HL-60 (cell line): ENCODE data around the gene TXNRD2.

Experiments used
- DNase-seq, 2 experiments: peaks; one replicate each; pipeline ENCODE4 v3.0.0-alpha.2; 2010 to 2020; ENCODE audit warnings: low read depth in 1 of 2, low spot score in 1 of 2
- H3K27ac ChIP-seq: fragments of 250-450 bp; sonication (Bioruptor Pico); replicated peaks from 2 replicates; pipeline ENCODE4 v1.5.1; 2020; ENCODE audit warnings: mild to moderate bottlenecking, moderate library complexity
- H3K27me3 ChIP-seq: fragments of 250-450 bp; sonication (Bioruptor Pico); 2 replicates; pipeline ENCODE4 v1.5.1; 2021; ENCODE audit warnings: mild to moderate bottlenecking, moderate library complexity; ENCODE audit not compliant: insufficient read depth, poor library complexity, severe bottlenecking
- H3K4me3 ChIP-seq: replicated peaks from 2 replicates; pipeline ENCODE4 v1.5.1; 2011; ENCODE audit warnings: mild to moderate bottlenecking, control low read depth, low read length; ENCODE audit not compliant: insufficient read depth
- CTCF ChIP-seq: IDR thresholded peaks from one replicate; pipeline ENCODE4 v1.5.1; 2011; ENCODE audit warnings: low read length, control low read depth, inconsistent platforms; ENCODE audit not compliant: insufficient read depth
- GABPA ChIP-seq: IDR thresholded peaks from 2 replicates; pipeline ENCODE4 v1.6.1; 2012; ENCODE audit warnings: low read depth
- POLR2AphosphoS5 ChIP-seq: IDR thresholded peaks from 2 replicates; pipeline ENCODE4 v1.6.1; 2012; ENCODE audit warnings: low read depth
- REST ChIP-seq: IDR thresholded peaks from 2 replicates; pipeline ENCODE4 v1.6.1; 2012; ENCODE audit warnings: low read depth; ENCODE audit not compliant: insufficient replicate concordance
- SPI1 ChIP-seq: IDR thresholded peaks from 2 replicates; pipeline ENCODE4 v1.6.1; 2012; ENCODE audit warnings: low read depth, mild to moderate bottlenecking, borderline replicate concordance

Gene TXNRD2

GRCh38 chr22:19955241-19956128 is 13.9 kb upstream of the TXNRD2 start:
- Histone ChIP-seq H3K4me3 (no peak overlapping the region), H3K27me3 (no peaks in the 10 kb centered on the region), H3K27ac (no peak overlapping the region)
- TF ChIP-seq REST (no peak), SPI1 (no peak), POLR2AphosphoS5 (peak; percentile 23; the same call in 1 of the 2 replicates)
- no peak for DNase-seq

- H3K27me3 ChIP-seq: no peaks in the 10 kb centered on the region
- no peak overlapping the region for H3K27ac ChIP-seq
- no peak for DNase-seq
- no peak overlapping the region for H3K4me3 ChIP-seq
- TF ChIP-seq CTCF (no peak), POLR2AphosphoS5 (no peak), REST (no peak), GABPA (no peak), SPI1 (no peak)
Measured at GRCh38 chr22:19951346-19951745, 9.7 kb upstream of the TXNRD2 start.

GRCh38 chr22:19948057-19948760 is 6.6 kb upstream of the TXNRD2 start:
- H3K4me3 ChIP-seq: no peak overlapping the region
- no peak for DNase-seq
- peak overlapping the region; percentile 13; the same call in 1 of the 2 replicates for H3K27ac ChIP-seq
- H3K27me3 ChIP-seq: no peaks in the 10 kb centered on the region
- no peak for TF ChIP-seq GABPA
- TF ChIP-seq POLR2AphosphoS5: no peak
- TF ChIP-seq CTCF: no peak
- no peak for TF ChIP-seq REST
- no peak for TF ChIP-seq SPI1
